Spleen (tissue), 7 donors: ENCODE measurements around the gene PGLYRP2.

Source experiments
- POLR2A ChIP-seq, 3 donors: fragments of 450-650 bp; IDR thresholded peaks; one replicate each; pipeline ENCODE4 v1.5.1; 2017; ENCODE audit warnings: antibody characterized with exemption in 3 of 3, mild to moderate bottlenecking in 1 of 3
- TF ChIP-seq, protein P1 (sequence below), 11 experiments: fragments of 200-600 bp in 7 of 11; fragments of 450-650 bp in 4 of 11; sonication (generic) in 4 of 11; IDR thresholded peaks in 8 of 11; conservative IDR thresholded peaks in 3 of 11; 1 replicate in 7 of 11; 2 replicates in 4 of 11; pipeline versions ENCODE4 v1.4.0 to v1.8.0; 2016 to 2021; ENCODE audit warnings: antibody characterized with exemption in 11 of 11, inconsistent platforms in 4 of 11, mild to moderate bottlenecking in 1 of 11
- donor health status: DM: no; HTN: no; CAD: no; lungs with moderate emphysema.
- donor health status: DM: no; HTN: no; CAD: no.
- donor health status: DM: no; HTN: no; CAD: no.

DNA sequence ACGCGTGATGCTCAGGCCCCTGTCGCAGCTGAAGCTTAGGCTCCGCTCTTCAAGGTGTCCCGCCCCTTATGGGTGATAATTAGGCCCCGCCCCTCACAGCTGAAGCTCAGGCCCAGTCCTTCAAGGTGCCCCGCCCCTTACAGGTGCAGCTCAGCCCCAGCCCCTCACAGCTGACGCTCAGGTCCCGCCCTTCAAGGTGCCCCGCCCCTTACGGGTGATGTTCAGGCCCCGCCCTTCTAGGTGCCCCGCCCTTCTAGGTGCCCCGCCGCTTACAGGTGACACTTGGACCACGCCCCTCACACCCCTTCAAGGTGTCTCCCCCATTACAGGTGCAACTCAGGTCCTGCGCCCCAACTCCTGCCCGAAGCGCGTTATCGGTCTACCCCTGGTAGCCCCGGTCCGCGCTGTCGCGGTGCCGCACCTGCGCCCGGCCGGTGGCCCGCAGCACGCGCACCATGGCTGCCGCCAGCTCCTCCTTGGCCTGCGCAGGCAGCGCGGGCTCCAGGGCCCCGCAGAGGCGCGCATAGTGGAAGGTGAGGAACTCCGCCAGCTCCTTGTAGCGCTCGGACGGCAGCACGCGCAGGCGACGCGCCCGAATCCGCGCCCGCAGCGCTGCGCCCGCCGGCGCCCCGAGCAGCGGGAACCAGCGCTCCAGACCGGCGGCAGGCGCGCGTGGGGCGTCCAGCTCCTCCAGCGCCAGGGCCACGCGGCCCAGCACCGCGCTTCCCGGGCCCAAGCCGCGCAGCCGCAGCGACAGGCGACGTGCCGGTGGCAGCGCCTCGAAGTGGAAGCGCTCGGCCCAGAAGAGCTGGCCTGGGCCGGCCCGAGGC, 22.2 kb downstream of the PGLYRP2 start:
- TF ChIP-seq, protein P1, sequence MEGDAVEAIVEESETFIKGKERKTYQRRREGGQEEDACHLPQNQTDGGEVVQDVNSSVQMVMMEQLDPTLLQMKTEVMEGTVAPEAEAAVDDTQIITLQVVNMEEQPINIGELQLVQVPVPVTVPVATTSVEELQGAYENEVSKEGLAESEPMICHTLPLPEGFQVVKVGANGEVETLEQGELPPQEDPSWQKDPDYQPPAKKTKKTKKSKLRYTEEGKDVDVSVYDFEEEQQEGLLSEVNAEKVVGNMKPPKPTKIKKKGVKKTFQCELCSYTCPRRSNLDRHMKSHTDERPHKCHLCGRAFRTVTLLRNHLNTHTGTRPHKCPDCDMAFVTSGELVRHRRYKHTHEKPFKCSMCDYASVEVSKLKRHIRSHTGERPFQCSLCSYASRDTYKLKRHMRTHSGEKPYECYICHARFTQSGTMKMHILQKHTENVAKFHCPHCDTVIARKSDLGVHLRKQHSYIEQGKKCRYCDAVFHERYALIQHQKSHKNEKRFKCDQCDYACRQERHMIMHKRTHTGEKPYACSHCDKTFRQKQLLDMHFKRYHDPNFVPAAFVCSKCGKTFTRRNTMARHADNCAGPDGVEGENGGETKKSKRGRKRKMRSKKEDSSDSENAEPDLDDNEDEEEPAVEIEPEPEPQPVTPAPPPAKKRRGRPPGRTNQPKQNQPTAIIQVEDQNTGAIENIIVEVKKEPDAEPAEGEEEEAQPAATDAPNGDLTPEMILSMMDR (IDR thresholded peaks at IDR 0.05 in 8 of 11, conservative IDR thresholded peaks at IDR 0.05 in 3 of 11), result no peak
- no peak for TF ChIP-seq POLR2A (IDR thresholded peaks at IDR 0.05)
